Panc1 (cell line): Measurements from ENCODE around the gene CTNNBIP1. TPM values are rescaled to one million over a fixed set of nuclear protein-coding genes. Genes with fewer than 3 reads are reported as not detected.

Experiments
- ATAC-seq: fragments of 200-7000 bp; cut with Tn5 transposase; 2 replicates; pipeline ENCODE4 v1.9.1; 2020; ENCODE audit warnings: mild to moderate bottlenecking, moderate library complexity
- BruUV-seq: library from RNA; stranded (reverse); fragments of 400-500 nt; replicated peaks from 2 replicates; lab custom pipeline; 2021; lab: Mats Ljungman, UMichigan
- CTCF ChIA-PET: fragments of 300-600 bp; sonication (Branson Sonifier 250); formaldehyde crosslinking; loops from one replicate; lab custom pipeline; 2022; ENCODE audit warnings: antibody characterized with exemption; lab: Charles Lee
- POLR2A ChIA-PET: fragments of 300-600 bp; sonication (Branson Sonifier 250); formaldehyde crosslinking; loops from one replicate; lab custom pipeline; 2022; ENCODE audit warnings: antibody characterized with exemption; lab: Charles Lee
- DNase-seq: peaks from one replicate; pipeline ENCODE4 v3.0.0-alpha.2; 2010; ENCODE audit warnings: low read depth, low spot score
- H3K27ac ChIP-seq: 2 replicates; pipeline ENCODE4 v1.5.1; 2011; ENCODE audit warnings: mild to moderate bottlenecking, low read length, inconsistent platforms
- H3K27me3 ChIP-seq: fragments of 200-500 bp; sonication (Bioruptor generic); 2 replicates; pipeline ENCODE4 v1.6.0; 2014; ENCODE audit warnings: low read length, inconsistent platforms; ENCODE audit not compliant: control insufficient read depth, insufficient read depth
- H3K36me3 ChIP-seq: fragments of 200-500 bp; sonication (Bioruptor generic); 2 replicates; pipeline ENCODE4 v1.5.1; 2014; ENCODE audit warnings: inconsistent platforms, mild to moderate bottlenecking, low read length, moderate library complexity; ENCODE audit not compliant: control insufficient read depth, insufficient read depth
- H3K4me1 ChIP-seq: 2 replicates; pipeline ENCODE4 v1.5.1; 2011; ENCODE audit warnings: inconsistent platforms, mild to moderate bottlenecking, low read length, moderate library complexity; ENCODE audit not compliant: control insufficient read depth, insufficient read depth
- H3K4me3 ChIP-seq, 2 experiments: 2 replicates each; pipeline ENCODE4 v1.5.1; 2011 to 2012; ENCODE audit warnings: low read depth in 2 of 2, low read length in 2 of 2, mild to moderate bottlenecking in 2 of 2, inconsistent platforms in 1 of 2, moderate library complexity in 1 of 2
- H3K9me3 ChIP-seq: fragments of 200-500 bp; sonication (Bioruptor generic); 2 replicates; pipeline ENCODE4 v1.5.1; 2014; ENCODE audit warnings: low read depth, mild to moderate bottlenecking, inconsistent platforms, low read length, moderate library complexity; ENCODE audit not compliant: control insufficient read depth, insufficient read depth
- CTCF ChIP-seq: fragments of 450-650 bp; IDR thresholded peaks from 2 replicates; pipeline ENCODE4 v1.5.1; 2017; ENCODE audit warnings: mild to moderate bottlenecking
- POLR2AphosphoS5 ChIP-seq: IDR thresholded peaks from 2 replicates; pipeline ENCODE4 v1.6.1; 2012; ENCODE audit warnings: mild to moderate bottlenecking, low read depth, low read length, moderate library complexity
- REST ChIP-seq, 2 experiments: IDR thresholded peaks; 2 replicates each; pipeline ENCODE4 v1.6.1; 2011 to 2012; ENCODE audit warnings: low read depth in 2 of 2, control low read depth in 1 of 2, low read length in 1 of 2, mild to moderate bottlenecking in 1 of 2, moderate library complexity in 1 of 2; ENCODE audit not compliant: insufficient read depth in 1 of 2
- SIN3A ChIP-seq: IDR thresholded peaks from 2 replicates; pipeline ENCODE4 v1.6.1; 2012; ENCODE audit warnings: low read depth, mild to moderate bottlenecking, low read length, moderate library complexity, borderline replicate concordance; ENCODE audit not compliant: insufficient read depth
- TCF7L2 ChIP-seq: IDR thresholded peaks from 2 replicates; pipeline ENCODE4 v1.6.1; 2011; ENCODE audit warnings: mild to moderate bottlenecking, low read depth, low read length, inconsistent platforms
- in situ Hi-C: cut with HindIII; loops from 2 replicates; pipeline ENCODE4 v1.10.0; 2016; ENCODE audit warnings: low sequenced_read_pairs, low pct_unique_long_range_greater_than_20kb
- intact Hi-C: fragments of 100-400 bp; cut with micrococcal nuclease; formaldehyde crosslinking; loops from one replicate; pipeline ENCODE4 v1.10.0; 2022; ENCODE audit not compliant: unreplicated experiment
- total RNA-seq: library from RNA; stranded (reverse); gene quantifications from one replicate; pipeline ENCODE4 v1.2.1, GENCODE V29; 2021; ENCODE audit not compliant: unreplicated experiment

The CTNNBIP1 gene
- total RNA-seq, 1 experiment from 2014 or later: 36.9 TPM

GRCh38 chr1:9849691-9850441 lies 60.2 kb downstream of the CTNNBIP1 start:
- peaks cover 3% of the 10 kb centered on the region; the same call in 1 of the 2 replicates for H3K4me1 ChIP-seq
- in situ Hi-C loops: no loop called here
- H3K27ac ChIP-seq: no peak overlapping the region
- ATAC-seq: no peak
- intact Hi-C loops: no loop called here
- no peak overlapping the region for H3K4me3 ChIP-seq
- H3K9me3 ChIP-seq: no peaks in the 10 kb centered on the region
- H3K27me3 ChIP-seq: no peaks in the 10 kb centered on the region
- DNase-seq: no peak
- no peaks in the 10 kb centered on the region for H3K36me3 ChIP-seq
- BruUV-seq: no TSS peak
- TF ChIP-seq SIN3A (no peak), REST (IDR thresholded peaks at IDR 0.05; ENCODE audit: insufficient read depth in 1 of 2, low read depth in 2 of 2, low read length in 1 of 2) (no peak), POLR2AphosphoS5 (no peak), CTCF (no peak), TCF7L2 (no peak)
- CTCF ChIA-PET: interaction anchor here (0.6 kb wide), 2 partner anchors 12 to 68 kb away, joined by 3 to 4 read pairs; no protein-coding TSS in a partner anchor
- POLR2A ChIA-PET: interaction anchor here (0.8 kb wide), 1 partner anchor 11 kb away, joined by 3 read pairs; no protein-coding TSS in a partner anchor

- POLR2A ChIA-PET: no interaction called here
- in situ Hi-C loops (no loop called here), intact Hi-C loops (no loop called here)
- ATAC-seq (no peak), DNase-seq (no peak)
- Histone ChIP-seq H3K36me3 (no peaks in the 10 kb centered on the region), H3K27me3 (no peaks in the 10 kb centered on the region), H3K9me3 (no peaks in the 10 kb centered on the region), H3K27ac (no peak overlapping the region), H3K4me1 (peaks cover 13% of the 10 kb centered on the region), H3K4me3 (no peak overlapping the region)
- BruUV-seq: no TSS peak
- TF ChIP-seq TCF7L2 (no peak), POLR2AphosphoS5 (no peak), REST (IDR thresholded peaks at IDR 0.05; ENCODE audit: insufficient read depth in 1 of 2, low read depth in 2 of 2, low read length in 1 of 2) (no peak), SIN3A (no peak), CTCF (no peak)
- CTCF ChIA-PET: interaction anchor here (0.6 kb wide), 1 partner anchor 14 kb away, joined by 4 read pairs; no protein-coding TSS in a partner anchor
Measured at GRCh38 chr1:9848022-9848421, 62.0 kb downstream of the CTNNBIP1 start.
